HEK293 (cell line): ENCODE results near the gene CCDC167.

Source experiments
- CTCF ChIA-PET: fragments of 350-600 bp; formaldehyde crosslinking; extraction: SDS; loops from one replicate; lab custom pipeline; 2021; ENCODE audit warnings: antibody characterized with exemption; lab: Yijun Ruan, JAX
- POLR2A ChIA-PET: fragments of 300-600 bp; formaldehyde crosslinking; extraction: SDS; loops from one replicate; lab custom pipeline; 2020; ENCODE audit warnings: antibody characterized with exemption, inconsistent platforms; lab: Yijun Ruan, JAX
- H3K27ac ChIP-seq: fragments of 200-500 bp; sonication (Bioruptor generic); 2 replicates; pipeline ENCODE4 v1.5.1; 2014; ENCODE audit warnings: low read depth, low read length, control low read depth, inconsistent platforms; ENCODE audit errors: extremely low read depth
- H3K36me3 ChIP-seq, 2 experiments: fragments of 200-500 bp in 1 of 2; sonication (Bioruptor generic) in 1 of 2; 1 replicate in 1 of 2; 2 replicates in 1 of 2; pipeline ENCODE4 v1.5.1; 2014 to 2017; ENCODE audit warnings: inconsistent platforms in 2 of 2, low read length in 2 of 2; ENCODE audit not compliant: control insufficient read depth in 2 of 2, insufficient read depth in 1 of 2
- H3K4me1 ChIP-seq: fragments of 200-500 bp; sonication (Bioruptor generic); 2 replicates; pipeline ENCODE4 v1.5.1; 2014; ENCODE audit warnings: mild to moderate bottlenecking, low read length, inconsistent platforms; ENCODE audit not compliant: control insufficient read depth, insufficient read depth
- H3K4me3 ChIP-seq: 2 replicates; pipeline ENCODE4 v1.5.1; 2011; ENCODE audit warnings: low read depth, mild to moderate bottlenecking, control low read depth, low read length, moderate library complexity
- H3K9me3 ChIP-seq: fragments of 200-500 bp; sonication (Bioruptor generic); 2 replicates; pipeline ENCODE4 v1.5.1; 2014; ENCODE audit warnings: low read depth, low read length, inconsistent platforms; ENCODE audit not compliant: control insufficient read depth, insufficient read depth
- BCL11A ChIP-seq: fragments of 450-650 bp; formaldehyde crosslinking; IDR thresholded peaks from 2 replicates; pipeline ENCODE4 v1.5.1; 2016; ENCODE audit warnings: low read depth, missing biosample characterization, missing genetic modification characterization
- GLIS1 ChIP-seq: fragments of 450-650 bp; formaldehyde crosslinking; IDR thresholded peaks from 2 replicates; pipeline ENCODE4 v1.5.1; 2016; ENCODE audit warnings: missing biosample characterization, missing genetic modification characterization
- HOXC10 ChIP-seq: sonication (generic); formaldehyde crosslinking; IDR thresholded peaks from 2 replicates; pipeline ENCODE4 v1.8.1; 2023; ENCODE audit warnings: mild to moderate bottlenecking, missing genetic modification reagents
- IKZF3 ChIP-seq: fragments of 450-650 bp; IDR thresholded peaks from 2 replicates; pipeline ENCODE4 v1.5.0; 2018; ENCODE audit warnings: missing biosample characterization, mild to moderate bottlenecking, missing genetic modification characterization, moderate library complexity
- MYNN ChIP-seq: fragments of 450-650 bp; formaldehyde crosslinking; IDR thresholded peaks from 2 replicates; pipeline ENCODE4 v1.5.1; 2016; ENCODE audit warnings: missing biosample characterization, missing genetic modification characterization, borderline replicate concordance
- RBAK ChIP-seq: fragments of 450-650 bp; formaldehyde crosslinking; IDR thresholded peaks from 2 replicates; pipeline ENCODE4 v1.5.1; 2016; ENCODE audit warnings: missing biosample characterization, missing genetic modification characterization
- REPIN1 ChIP-seq: fragments of 450-650 bp; formaldehyde crosslinking; IDR thresholded peaks from 2 replicates; pipeline ENCODE4 v1.5.1; 2017; ENCODE audit warnings: missing biosample characterization, missing genetic modification characterization, low read depth
- SETDB1 ChIP-seq: IDR thresholded peaks from one replicate; pipeline ENCODE4 v1.6.1; 2017; ENCODE audit warnings: mild to moderate bottlenecking, low read length, moderate library complexity, mixed read lengths; ENCODE audit not compliant: insufficient read length
- ZBTB21 ChIP-seq: fragments of 450-650 bp; formaldehyde crosslinking; IDR thresholded peaks from 2 replicates; pipeline ENCODE4 v1.5.1; 2017; ENCODE audit warnings: missing biosample characterization, missing genetic modification characterization
- ZBTB49 ChIP-seq: fragments of 450-650 bp; formaldehyde crosslinking; IDR thresholded peaks from 2 replicates; pipeline ENCODE4 v1.5.1; 2016; ENCODE audit warnings: missing biosample characterization, missing genetic modification characterization, low read depth
- ZBTB8A ChIP-seq: fragments of 450-650 bp; formaldehyde crosslinking; IDR thresholded peaks from 2 replicates; pipeline ENCODE4 v1.5.1; 2016; ENCODE audit warnings: missing biosample characterization, missing genetic modification characterization
- ZEB2 ChIP-seq: fragments of 450-650 bp; formaldehyde crosslinking; IDR thresholded peaks from 2 replicates; pipeline ENCODE4 v1.5.1; 2016; ENCODE audit warnings: missing biosample characterization, missing genetic modification characterization
- ZNF138 ChIP-seq: fragments of 450-650 bp; formaldehyde crosslinking; IDR thresholded peaks from 2 replicates; pipeline ENCODE4 v1.5.1; 2016; ENCODE audit warnings: missing biosample characterization, missing genetic modification characterization, borderline replicate concordance
- ZNF146 ChIP-seq: fragments of 450-650 bp; formaldehyde crosslinking; IDR thresholded peaks from 2 replicates; pipeline ENCODE4 v1.5.1; 2016; ENCODE audit warnings: missing biosample characterization, missing genetic modification characterization
- ZNF202 ChIP-seq: fragments of 450-650 bp; formaldehyde crosslinking; IDR thresholded peaks from 2 replicates; pipeline ENCODE4 v1.5.1; 2016; ENCODE audit warnings: missing biosample characterization, missing genetic modification characterization, borderline replicate concordance
- ZNF266 ChIP-seq: fragments of 450-650 bp; formaldehyde crosslinking; IDR thresholded peaks from 2 replicates; pipeline ENCODE4 v1.5.1; 2016; ENCODE audit warnings: missing biosample characterization, missing genetic modification characterization, low read depth
- ZNF341 ChIP-seq: fragments of 450-650 bp; formaldehyde crosslinking; IDR thresholded peaks from 2 replicates; pipeline ENCODE4; 2016; ENCODE audit warnings: low read depth, missing biosample characterization, missing genetic modification characterization
- ZNF362 ChIP-seq: fragments of 450-650 bp; formaldehyde crosslinking; IDR thresholded peaks from 2 replicates; pipeline ENCODE4 v1.5.1; 2016; ENCODE audit warnings: missing biosample characterization, missing genetic modification characterization
- ZNF37A ChIP-seq: fragments of 450-650 bp; IDR thresholded peaks from 2 replicates; pipeline ENCODE4 v1.5.1; 2018; ENCODE audit warnings: missing biosample characterization, missing genetic modification characterization
- ZNF571 ChIP-seq: fragments of 450-650 bp; formaldehyde crosslinking; IDR thresholded peaks from 2 replicates; pipeline ENCODE4 v1.5.0; 2017; ENCODE audit warnings: missing biosample characterization, missing genetic modification characterization
- ZNF596 ChIP-seq: fragments of 450-650 bp; IDR thresholded peaks from 2 replicates; pipeline ENCODE4 v1.5.0; 2018; ENCODE audit warnings: missing biosample characterization, mild to moderate bottlenecking, missing genetic modification characterization, moderate library complexity
- ZNF610 ChIP-seq: fragments of 450-650 bp; formaldehyde crosslinking; IDR thresholded peaks from 2 replicates; pipeline ENCODE4 v1.5.1; 2016; ENCODE audit warnings: missing biosample characterization, missing genetic modification characterization, borderline replicate concordance
- ZNF660 ChIP-seq: fragments of 450-650 bp; IDR thresholded peaks from 2 replicates; pipeline ENCODE4 v1.5.1; 2018; ENCODE audit warnings: missing biosample characterization, mild to moderate bottlenecking, missing genetic modification characterization
- ZNF701 ChIP-seq: fragments of 450-650 bp; formaldehyde crosslinking; IDR thresholded peaks from 2 replicates; pipeline ENCODE4 v1.5.1; 2016; ENCODE audit warnings: missing biosample characterization, missing genetic modification characterization
- ZNF768 ChIP-seq: fragments of 450-650 bp; formaldehyde crosslinking; IDR thresholded peaks from 2 replicates; pipeline ENCODE4 v1.5.1; 2018; ENCODE audit warnings: missing biosample characterization, mild to moderate bottlenecking, missing genetic modification characterization
- ZNF792 ChIP-seq: fragments of 450-650 bp; formaldehyde crosslinking; IDR thresholded peaks from 2 replicates; pipeline ENCODE4 v1.5.1; 2016; ENCODE audit warnings: missing biosample characterization, missing genetic modification characterization
- ZNF843 ChIP-seq: fragments of 450-650 bp; formaldehyde crosslinking; IDR thresholded peaks from 2 replicates; pipeline ENCODE4 v1.5.1; 2016; ENCODE audit warnings: missing biosample characterization, missing genetic modification characterization

CCDC167 gene

GRCh38 chr6:37517411-37517812 lies 17.7 kb upstream of the CCDC167 start:
- no peak overlapping the region for H3K27ac ChIP-seq
- CTCF ChIA-PET = interaction anchor here (0.7 kb wide), 1 partner anchor 807 kb away, joined by 3 read pairs; no protein-coding TSS in a partner anchor
- no peaks in the 10 kb centered on the region for H3K9me3 ChIP-seq
- no peak for TF ChIP-seq ZNF792 (tag by site-specific recombination)
- TF ChIP-seq GLIS1 (tag by site-specific recombination) = no peak
- no peak for TF ChIP-seq REPIN1 (tag by site-specific recombination)
- no peak for TF ChIP-seq ZNF660 (tag by site-specific recombination)
- peaks cover 11% of the 10 kb centered on the region for H3K4me1 ChIP-seq
- no peaks in the 10 kb centered on the region for H3K36me3 ChIP-seq
- H3K4me3 ChIP-seq = no peak overlapping the region
- POLR2A ChIA-PET = no interaction called here

- no peaks in the 10 kb centered on the region for H3K9me3 ChIP-seq
- ChIA-PET POLR2A (interaction anchor here (0.5 kb wide), 2 partner anchors 188 to 393 kb away, joined by 4 read pairs; no protein-coding TSS in a partner anchor), CTCF (interaction anchor here (0.7 kb wide), 1 partner anchor 807 kb away, joined by 3 read pairs; no protein-coding TSS in a partner anchor)
- H3K4me3 ChIP-seq = no peak overlapping the region
- 0 out of 2 replicates have a peak, but pooled peaks have one; percentile 35 for TF ChIP-seq ZNF341 (tag by site-specific recombination)
- TF ChIP-seq ZNF768 (tag by site-specific recombination) = no peak
- no peaks in the 10 kb centered on the region for H3K36me3 ChIP-seq
- no peak overlapping the region for H3K27ac ChIP-seq
- H3K4me1 ChIP-seq = peaks cover 11% of the 10 kb centered on the region
Measured at GRCh38 chr6:37516920-37517405, 17.3 kb upstream of the CCDC167 start.

- H3K36me3 ChIP-seq = no peaks in the 10 kb centered on the region
- H3K4me1 ChIP-seq = peaks cover 11% of the 10 kb centered on the region
- H3K27ac ChIP-seq = 0 out of 2 replicates have a peak overlapping the region, but pooled peaks have one; percentile 9
- no peaks in the 10 kb centered on the region for H3K9me3 ChIP-seq
- POLR2A ChIA-PET = interaction anchor here (0.5 kb wide), 2 partner anchors 189 to 393 kb away, joined by 4 read pairs; no protein-coding TSS in a partner anchor
- CTCF ChIA-PET = interaction anchor here (0.7 to 1.0 kb wide), 2 partner anchors 31 to 92 kb away, joined by 3 to 4 read pairs; no protein-coding TSS in a partner anchor
- H3K4me3 ChIP-seq = no peak overlapping the region
- no peak for TF ChIP-seq RBAK
- no peak for TF ChIP-seq HOXC10 (CRISPR knock-in tag)
- TF ChIP-seq SETDB1 = no peak
- no peak for TF ChIP-seq ZNF37A (tag by site-specific recombination)
- TF ChIP-seq MYNN = no peak
- no peak for TF ChIP-seq ZBTB21 (tag by site-specific recombination)
- TF ChIP-seq ZNF571 (tag by site-specific recombination) = no peak
- no peak for TF ChIP-seq ZNF610 (tag by site-specific recombination)
- no peak for TF ChIP-seq ZNF596
- TF ChIP-seq IKZF3 (tag by site-specific recombination) = no peak
- no peak for TF ChIP-seq ZNF146 (tag by site-specific recombination)
- no peak for TF ChIP-seq ZNF202 (tag by site-specific recombination)
- no peak for TF ChIP-seq ZNF362 (tag by site-specific recombination)
- 0 out of 2 replicates have a peak, but pooled peaks have one; percentile 28 for TF ChIP-seq ZBTB8A (tag by site-specific recombination)
- no peak for TF ChIP-seq ZNF266 (tag by site-specific recombination)
- no peak for TF ChIP-seq ZBTB49 (tag by site-specific recombination)
- TF ChIP-seq ZNF660 (tag by site-specific recombination) = 0 out of 2 replicates have a peak, but pooled peaks have one; percentile 41
- TF ChIP-seq ZNF701 (tag by site-specific recombination) = no peak
- no peak for TF ChIP-seq ZEB2 (tag by site-specific recombination)
- no peak for TF ChIP-seq ZNF843 (tag by site-specific recombination)
- TF ChIP-seq ZNF138 (tag by site-specific recombination) = no peak
- no peak for TF ChIP-seq BCL11A (tag by site-specific recombination)
Measured at GRCh38 chr6:37516076-37516919, 16.6 kb upstream of the CCDC167 start.
